WTC11 (cell line): ENCODE measurements around the gene CPXM2. TPM values are rescaled to one million over a fixed set of nuclear protein-coding genes. Genes with fewer than 3 reads are reported as not detected.

Source experiments
- ATAC-seq: fragments of 200-7000 bp; cut with Tn5 transposase; 2 replicates; pipeline ENCODE4 v1.10.0; 2021; ENCODE audit warnings: mild to moderate bottlenecking, moderate library complexity
- CTCF ChIA-PET: fragments of 300-600 bp; sonication (Branson Sonifier 250); formaldehyde crosslinking; loops from one replicate; lab custom pipeline; 2021; ENCODE audit warnings: antibody characterized with exemption; lab: Charles Lee
- POLR2A ChIA-PET: fragments of 350-600 bp; sonication (Branson Sonifier 250); formaldehyde crosslinking; loops from one replicate; lab custom pipeline; 2021; ENCODE audit warnings: antibody characterized with exemption; lab: Charles Lee
- DNase-seq: peaks from one replicate; pipeline ENCODE4 v3.0.0; 2021; ENCODE audit warnings: low spot score
- H3K27ac Mint-ChIP-seq: 2 replicates; pipeline ENCODE4 v1.8.0; 2021; ENCODE audit warnings: mixed read lengths
- H3K27me3 Mint-ChIP-seq: 2 replicates; pipeline ENCODE4 v1.8.0; 2021; ENCODE audit warnings: low read depth, mild to moderate bottlenecking, moderate library complexity, mixed read lengths
- H3K36me3 Mint-ChIP-seq: 2 replicates; pipeline ENCODE4 v1.8.0; 2021; ENCODE audit warnings: mixed read lengths
- H3K4me1 Mint-ChIP-seq: 2 replicates; pipeline ENCODE4 v1.8.0; 2022; ENCODE audit warnings: mixed read lengths
- H3K4me3 Mint-ChIP-seq: 2 replicates; pipeline ENCODE4 v1.8.0; 2021; ENCODE audit warnings: mild to moderate bottlenecking, moderate library complexity, mixed read lengths
- H3K9me3 Mint-ChIP-seq: 2 replicates; pipeline ENCODE4 v1.8.0; 2021; ENCODE audit warnings: mixed read lengths
- ARID4B ChIP-seq: sonication (generic); formaldehyde crosslinking; IDR thresholded peaks from 2 replicates; pipeline ENCODE4 v1.8.0; 2023; ENCODE audit warnings: missing genetic modification reagents, mild to moderate bottlenecking, borderline replicate concordance
- ATF2 ChIP-seq: sonication (generic); formaldehyde crosslinking; IDR thresholded peaks from 2 replicates; pipeline ENCODE4 v1.8.1; 2022; ENCODE audit warnings: low read depth, missing genetic modification reagents, borderline replicate concordance
- CBFB ChIP-seq: sonication (generic); formaldehyde crosslinking; IDR thresholded peaks from 2 replicates; pipeline ENCODE4 v1.8.1; 2022; ENCODE audit warnings: mild to moderate bottlenecking, low read depth, missing genetic modification reagents
- CREB1 ChIP-seq: sonication (generic); formaldehyde crosslinking; IDR thresholded peaks from 2 replicates; pipeline ENCODE4 v1.8.0; 2023; ENCODE audit warnings: mild to moderate bottlenecking, missing genetic modification reagents
- ELF4 ChIP-seq: sonication (generic); formaldehyde crosslinking; IDR thresholded peaks from 2 replicates; pipeline ENCODE4 v1.8.1; 2022; ENCODE audit warnings: low read depth, mild to moderate bottlenecking, moderate library complexity, missing genetic modification reagents
- ETV6 ChIP-seq: sonication (generic); formaldehyde crosslinking; IDR thresholded peaks from 2 replicates; pipeline ENCODE4 v1.8.1; 2022; ENCODE audit warnings: mild to moderate bottlenecking, missing genetic modification reagents
- FOXK1 ChIP-seq: sonication (generic); formaldehyde crosslinking; IDR thresholded peaks from 2 replicates; pipeline ENCODE4 v1.8.0; 2022; ENCODE audit warnings: mild to moderate bottlenecking, moderate library complexity, missing genetic modification reagents
- GTF2I ChIP-seq: fragments of 250-450 bp; sonication (Bioruptor Pico); conservative IDR thresholded peaks from 2 replicates; pipeline ENCODE4 v1.4.0; 2021; ENCODE audit warnings: mild to moderate bottlenecking
- IRF2 ChIP-seq: sonication (generic); formaldehyde crosslinking; IDR thresholded peaks from 2 replicates; pipeline ENCODE4 v1.8.0; 2022; ENCODE audit warnings: low read depth, missing genetic modification reagents, borderline replicate concordance
- MXD4 ChIP-seq: fragments of 250-450 bp; sonication (Bioruptor Pico); IDR thresholded peaks from 2 replicates; pipeline ENCODE4 v1.8.0; 2021; ENCODE audit warnings: mild to moderate bottlenecking, moderate library complexity, borderline replicate concordance
- NFE2L1 ChIP-seq: sonication (generic); formaldehyde crosslinking; IDR thresholded peaks from 2 replicates; pipeline ENCODE4 v1.8.1; 2023; ENCODE audit warnings: missing genetic modification reagents
- NR2C2 ChIP-seq: sonication (generic); formaldehyde crosslinking; IDR thresholded peaks from 2 replicates; pipeline ENCODE4 v1.8.0; 2022; ENCODE audit warnings: mild to moderate bottlenecking, missing genetic modification reagents
- OVOL2 ChIP-seq: fragments of 250-450 bp; sonication (Bioruptor Pico); IDR thresholded peaks from 2 replicates; pipeline ENCODE4 v1.9.0; 2021; ENCODE audit warnings: mild to moderate bottlenecking, borderline replicate concordance
- PRDM15 ChIP-seq: sonication (generic); formaldehyde crosslinking; IDR thresholded peaks from 2 replicates; pipeline ENCODE4 v1.8.0; 2022; ENCODE audit warnings: missing genetic modification reagents
- STAT6 ChIP-seq: sonication (generic); formaldehyde crosslinking; conservative IDR thresholded peaks from 2 replicates; pipeline ENCODE4 v1.8.1; 2023; ENCODE audit warnings: mild to moderate bottlenecking, low read depth, missing genetic modification reagents, moderate library complexity
- TCF7 ChIP-seq: sonication (generic); formaldehyde crosslinking; IDR thresholded peaks from 2 replicates; pipeline ENCODE4 v1.8.0; 2022; ENCODE audit warnings: mild to moderate bottlenecking, low read depth, missing genetic modification reagents, moderate library complexity
- ZNF138 ChIP-seq: sonication (generic); formaldehyde crosslinking; conservative IDR thresholded peaks from 2 replicates; pipeline ENCODE4 v1.8.1; 2022; ENCODE audit warnings: mild to moderate bottlenecking, moderate library complexity, missing genetic modification reagents
- ZNF317 ChIP-seq: sonication (generic); formaldehyde crosslinking; IDR thresholded peaks from 2 replicates; pipeline ENCODE4 v1.8.1; 2023; ENCODE audit warnings: low read depth, mild to moderate bottlenecking, moderate library complexity, missing genetic modification reagents, borderline replicate concordance
- ZNF416 ChIP-seq: fragments of 250-450 bp; sonication (Bioruptor Pico); IDR thresholded peaks from 2 replicates; pipeline ENCODE4 v1.9.0; 2021; ENCODE audit warnings: mild to moderate bottlenecking, inconsistent platforms
- ZNF512 ChIP-seq: sonication (generic); formaldehyde crosslinking; IDR thresholded peaks from 2 replicates; pipeline ENCODE4 v1.8.1; 2022; ENCODE audit warnings: missing genetic modification reagents, borderline replicate concordance
- total RNA-seq: library from RNA; stranded (reverse); gene quantifications from 3 replicates; pipeline ENCODE4 v1.2.3, GENCODE V29; 2021
- TF ChIP-seq, protein P1 (sequence below): fragments of 200-600 bp; IDR thresholded peaks from 2 replicates; pipeline ENCODE4 v1.8.0; 2022; ENCODE audit warnings: antibody characterized with exemption

The CPXM2 gene
- total RNA-seq, 1 experiment from 2014 or later, result 3.4 TPM

- TF ChIP-seq STAT6 (CRISPR knock-in tag) (no peak), GTF2I (CRISPR knock-in tag) (no peak), MXD4 (CRISPR knock-in tag) (no peak), ELF4 (CRISPR knock-in tag) (no peak), ZNF138 (CRISPR knock-in tag) (no peak), ZNF416 (CRISPR knock-in tag) (no peak), FOXK1 (CRISPR knock-in tag) (no peak)
These were observed 113.7 kb downstream of the CPXM2 start (continued) for GRCh38 chr10:123777881-123778280.

DNA sequence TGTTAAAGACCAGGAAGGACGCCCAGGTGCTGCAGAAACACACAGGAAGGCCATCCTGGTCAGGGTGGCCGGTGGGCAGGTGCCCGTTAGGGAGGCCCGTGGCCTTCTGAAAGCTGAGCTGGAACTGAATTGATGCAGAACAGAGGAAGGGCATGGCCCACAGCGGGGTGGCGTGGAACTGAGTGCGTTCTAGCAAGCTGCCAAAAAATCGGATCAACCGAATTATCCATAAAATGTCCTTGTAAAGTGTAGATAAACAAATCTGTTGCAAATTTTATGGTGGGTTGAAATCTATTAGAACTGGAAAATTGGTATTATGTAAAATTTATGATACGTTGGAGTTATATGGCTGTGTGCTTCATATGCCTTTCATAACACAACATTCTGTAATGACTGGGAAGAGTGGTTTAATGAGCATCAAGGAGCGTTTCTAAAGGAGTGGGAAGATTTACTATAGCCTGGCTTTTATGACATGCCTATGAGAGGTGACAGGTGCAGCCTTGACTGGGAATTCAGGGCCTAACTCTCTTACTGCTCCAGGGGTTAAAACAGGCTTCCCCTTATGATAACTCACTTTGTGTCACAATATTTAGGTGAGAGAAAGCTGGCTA is 117.4 kb downstream of the CPXM2 start:
- no peak for ATAC-seq
- CTCF ChIA-PET, result no interaction called here
- Mint-ChIP-seq H3K4me3 (no peak overlapping the region), H3K36me3 (no peaks in the 10 kb centered on the region), H3K9me3 (no peaks in the 10 kb centered on the region; the same call in 1 of the 2 replicates), H3K27ac (no peak overlapping the region), H3K27me3 (no peaks in the 10 kb centered on the region; the same call in 1 of the 2 replicates), H3K4me1 (peaks cover 19% of the 10 kb centered on the region)
- DNase-seq, result no peak
- POLR2A ChIA-PET, result no interaction called here
- TF ChIP-seq ETV6 (CRISPR knock-in tag) (no peak), PRDM15 (CRISPR knock-in tag) (no peak), ZNF512 (CRISPR knock-in tag) (no peak), CREB1 (no peak), NFE2L1 (CRISPR knock-in tag) (no peak), NR2C2 (no peak), CBFB (CRISPR knock-in tag) (no peak), IRF2 (CRISPR knock-in tag) (no peak), TCF7 (CRISPR knock-in tag) (no peak), ARID4B (CRISPR knock-in tag) (no peak), ATF2 (CRISPR knock-in tag) (no peak), ZNF317 (CRISPR knock-in tag) (no peak), OVOL2 (CRISPR knock-in tag) (no peak), ZNF416 (CRISPR knock-in tag) (no peak)
- TF ChIP-seq, protein P1, sequence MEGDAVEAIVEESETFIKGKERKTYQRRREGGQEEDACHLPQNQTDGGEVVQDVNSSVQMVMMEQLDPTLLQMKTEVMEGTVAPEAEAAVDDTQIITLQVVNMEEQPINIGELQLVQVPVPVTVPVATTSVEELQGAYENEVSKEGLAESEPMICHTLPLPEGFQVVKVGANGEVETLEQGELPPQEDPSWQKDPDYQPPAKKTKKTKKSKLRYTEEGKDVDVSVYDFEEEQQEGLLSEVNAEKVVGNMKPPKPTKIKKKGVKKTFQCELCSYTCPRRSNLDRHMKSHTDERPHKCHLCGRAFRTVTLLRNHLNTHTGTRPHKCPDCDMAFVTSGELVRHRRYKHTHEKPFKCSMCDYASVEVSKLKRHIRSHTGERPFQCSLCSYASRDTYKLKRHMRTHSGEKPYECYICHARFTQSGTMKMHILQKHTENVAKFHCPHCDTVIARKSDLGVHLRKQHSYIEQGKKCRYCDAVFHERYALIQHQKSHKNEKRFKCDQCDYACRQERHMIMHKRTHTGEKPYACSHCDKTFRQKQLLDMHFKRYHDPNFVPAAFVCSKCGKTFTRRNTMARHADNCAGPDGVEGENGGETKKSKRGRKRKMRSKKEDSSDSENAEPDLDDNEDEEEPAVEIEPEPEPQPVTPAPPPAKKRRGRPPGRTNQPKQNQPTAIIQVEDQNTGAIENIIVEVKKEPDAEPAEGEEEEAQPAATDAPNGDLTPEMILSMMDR, result no peak
